SK-N-SH (cell line): Measurements from ENCODE around the gene FOXN4. TPM values are rescaled to one million over a fixed set of nuclear protein-coding genes. Genes with fewer than 3 reads are reported as not detected.

Source experiments
- CTCF ChIA-PET: fragments of 300-600, 350-600 bp; formaldehyde crosslinking; extraction: SDS; loops from one replicate; lab custom pipeline; 2021; lab: Yijun Ruan, JAX
- POLR2A ChIA-PET: fragments of 350-600 bp; sonication (Branson Sonifier 250); formaldehyde crosslinking; extraction: SDS; loops from one replicate; lab custom pipeline; 2020; ENCODE audit warnings: antibody characterized with exemption, inconsistent platforms; lab: Yijun Ruan, JAX
- DNase-seq: peaks from one replicate; pipeline ENCODE4 v3.0.0; 2012
- H2AFZ ChIP-seq: fragments of 200-600 bp; sonication (generic); 2 replicates; pipeline ENCODE4 v1.8.1; 2016; ENCODE audit warnings: antibody characterized with exemption, mild to moderate bottlenecking, low read depth
- H3F3A ChIP-seq: fragments of 200-600 bp; sonication (generic); replicated peaks from 2 replicates; pipeline ENCODE3; 2016; ENCODE audit warnings: antibody characterized with exemption, mild to moderate bottlenecking; ENCODE audit not compliant: insufficient read depth
- H3K27ac ChIP-seq, 2 experiments: fragments of 200-500 bp in 1 of 2; fragments of 200-600 bp in 1 of 2; sonication (Bioruptor generic) in 1 of 2; sonication (generic), shearing (Covaris generic) in 1 of 2; 2 replicates each; pipeline versions ENCODE4 v1.5.1 to v1.6.1; 2014 to 2016; ENCODE audit warnings: low read depth in 2 of 2, inconsistent platforms in 1 of 2, low read length in 1 of 2, mild to moderate bottlenecking in 1 of 2, mixed read lengths in 1 of 2
- H3K27me3 ChIP-seq: fragments of 200-600 bp; sonication (generic), shearing (Covaris generic); 2 replicates; pipeline ENCODE4 v1.6.1; 2016; ENCODE audit warnings: mixed run types; ENCODE audit not compliant: insufficient read depth
- H3K36me3 ChIP-seq, 2 experiments: fragments of 200-500 bp in 1 of 2; fragments of 200-600 bp in 1 of 2; sonication (Bioruptor generic) in 1 of 2; sonication (generic) in 1 of 2; replicated peaks in 1 of 2; 2 replicates each; pipeline versions ENCODE3 to v1.5.1; 2014 to 2016; ENCODE audit warnings: low read length in 1 of 2, mild to moderate bottlenecking in 1 of 2; ENCODE audit not compliant: insufficient read depth in 2 of 2, control insufficient read depth in 1 of 2
- H3K4me1 ChIP-seq, 2 experiments: fragments of 200-500 bp in 1 of 2; fragments of 200-600 bp in 1 of 2; sonication (Bioruptor generic) in 1 of 2; sonication (generic), shearing (Covaris generic) in 1 of 2; 2 replicates each; pipeline versions ENCODE4 v1.5.1 to v1.6.1; 2014 to 2016; ENCODE audit warnings: low read depth in 1 of 2, low read length in 1 of 2, mixed run types in 1 of 2; ENCODE audit not compliant: insufficient read depth in 2 of 2, control insufficient read depth in 1 of 2
- H3K4me2 ChIP-seq: fragments of 200-600 bp; sonication (generic), shearing (Covaris generic); 2 replicates; pipeline ENCODE4 v1.6.1; 2017; ENCODE audit warnings: mixed run types
- H3K4me3 ChIP-seq, 2 experiments: fragments of 200-500 bp in 1 of 2; fragments of 200-600 bp in 1 of 2; sonication (Bioruptor generic) in 1 of 2; sonication (generic), shearing (Covaris generic) in 1 of 2; 2 replicates each; pipeline versions ENCODE4 v1.5.1 to v1.8.1; 2014 to 2016; ENCODE audit warnings: low read depth in 2 of 2, inconsistent platforms in 1 of 2, low read length in 1 of 2, mild to moderate bottlenecking in 1 of 2, mixed read lengths in 1 of 2, moderate library complexity in 1 of 2
- H3K79me2 ChIP-seq: fragments of 200-600 bp; sonication (generic); 2 replicates; pipeline ENCODE4 v1.8.1; 2017; ENCODE audit warnings: mild to moderate bottlenecking; ENCODE audit not compliant: insufficient read depth
- H3K9ac ChIP-seq: fragments of 200-600 bp; sonication (generic); 2 replicates; pipeline ENCODE4 v1.6.1; 2017; ENCODE audit warnings: mixed run types
- H3K9me2 ChIP-seq: fragments of 200-600 bp; sonication (generic); 2 replicates; pipeline ENCODE4 v1.6.1; 2017; ENCODE audit warnings: mixed run types
- H3K9me3 ChIP-seq: fragments of 200-600 bp; sonication (generic); 2 replicates; pipeline ENCODE4 v1.6.1; 2017; ENCODE audit warnings: mixed run types, mild to moderate bottlenecking, moderate library complexity
- H4K20me1 ChIP-seq: fragments of 200-600 bp; sonication (generic); 2 replicates; pipeline ENCODE4 v1.6.1; 2017; ENCODE audit warnings: mild to moderate bottlenecking, mixed run types; ENCODE audit not compliant: insufficient read depth
- CHD2 ChIP-seq: fragments of 150-350 bp; IDR thresholded peaks from 2 replicates; pipeline ENCODE4 v1.6.1; 2018; ENCODE audit warnings: low read length; ENCODE audit not compliant: partially characterized antibody
- EZH2phosphoT487 ChIP-seq: fragments of 200-600 bp; sonication (generic); IDR thresholded peaks from 2 replicates; pipeline ENCODE4 v1.6.1; 2017; ENCODE audit warnings: low read depth, mixed run types, mild to moderate bottlenecking, antibody characterized with exemption, moderate library complexity, borderline replicate concordance
- FOXM1 ChIP-seq: IDR thresholded peaks from 2 replicates; pipeline ENCODE4 v1.4.0; 2012; ENCODE audit warnings: low read depth, mild to moderate bottlenecking
- GATA2 ChIP-seq: sonication (generic); formaldehyde crosslinking; IDR thresholded peaks from 2 replicates; pipeline ENCODE4 v1.5.0; 2020; ENCODE audit warnings: mild to moderate bottlenecking, missing genetic modification reagents
- JUND ChIP-seq: IDR thresholded peaks from 2 replicates; pipeline ENCODE4 v1.4.0; 2012
- MEF2A ChIP-seq: IDR thresholded peaks from 2 replicates; pipeline ENCODE4 v1.4.0; 2012; ENCODE audit warnings: low read depth, borderline replicate concordance
- MXI1 ChIP-seq: IDR thresholded peaks from 2 replicates; pipeline ENCODE4 v1.6.1; 2012; ENCODE audit warnings: mild to moderate bottlenecking, low read depth, low read length, improper control_type of control experiment
- NFIC ChIP-seq: IDR thresholded peaks from 2 replicates; pipeline ENCODE4 v1.4.0; 2012; ENCODE audit warnings: borderline replicate concordance
- POLR2AphosphoS5 ChIP-seq: IDR thresholded peaks from 2 replicates; pipeline ENCODE4 v1.6.1; 2012; ENCODE audit warnings: low read depth, low read length
- RFX5 ChIP-seq: IDR thresholded peaks from 2 replicates; pipeline ENCODE4 v1.6.1; 2012; ENCODE audit warnings: mild to moderate bottlenecking, improper control_type of control experiment, low read length
- RXRA ChIP-seq: IDR thresholded peaks from 2 replicates; pipeline ENCODE4 v1.4.0; 2012; ENCODE audit warnings: low read depth, mild to moderate bottlenecking, borderline replicate concordance
- TCF12 ChIP-seq: IDR thresholded peaks from 2 replicates; pipeline ENCODE4 v1.4.0; 2012
- TEAD4 ChIP-seq: IDR thresholded peaks from 2 replicates; pipeline ENCODE4 v1.4.0; 2012; ENCODE audit warnings: mild to moderate bottlenecking, borderline replicate concordance; ENCODE audit not compliant: insufficient read depth
- WGBS: methylation state at CpG from one replicate; pipeline ENCODE4 v1.1.6; 2017; ENCODE audit warnings: low lambda C conversion rate; 5-methylcytosine and 5-hydroxymethylcytosine counted together
- polyA plus RNA-seq, 3 experiments: library from polyadenylated mRNA; depleted of rRNA; stranded (reverse); fragments of >200 nt; gene quantifications; 2 replicates each; pipeline ENCODE4 v1.2.3, GENCODE V29; 2012
- TF ChIP-seq, protein P1 (sequence below): IDR thresholded peaks from 2 replicates; pipeline ENCODE4 v1.4.0; 2012; ENCODE audit warnings: low read depth, borderline replicate concordance
- TF ChIP-seq, protein P2 (sequence below): fragments of 200-600 bp; sonication (generic); IDR thresholded peaks from 2 replicates; pipeline ENCODE4 v1.6.1; 2017; ENCODE audit warnings: antibody characterized with exemption, mild to moderate bottlenecking, moderate library complexity
- TF ChIP-seq, protein P3 (sequence below): IDR thresholded peaks from 2 replicates; pipeline ENCODE4; 2012
- TF ChIP-seq, protein P4 (sequence below): IDR thresholded peaks from 2 replicates; pipeline ENCODE4 v1.4.0; 2012; ENCODE audit warnings: low read depth, borderline replicate concordance

Gene FOXN4
- polyA plus RNA-seq, 1 of the 3 experiments (the other 2 are of a cell fraction): 0.10 TPM

DNA sequence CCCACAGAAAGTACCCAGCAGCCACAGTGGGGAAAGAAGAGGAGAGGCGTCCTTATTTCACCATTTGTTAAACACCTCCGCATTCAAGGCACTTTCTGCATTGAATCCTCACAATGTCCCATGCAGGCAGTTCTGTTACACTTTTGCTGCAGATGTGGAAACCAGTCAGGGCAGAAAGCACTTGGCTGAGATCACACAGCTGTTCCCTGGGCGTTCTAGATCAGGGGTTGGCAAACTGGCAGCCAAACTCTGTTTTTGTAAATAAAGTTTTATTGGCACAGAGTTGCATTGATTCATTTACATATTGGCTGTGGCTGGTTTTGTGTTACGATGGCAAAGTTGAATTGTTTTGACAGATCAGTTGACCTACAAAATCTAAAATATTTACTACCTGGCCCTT, 20.1 kb downstream of the FOXN4 start:
- H3K27me3 ChIP-seq: no peaks in the 10 kb centered on the region
- H3K27ac ChIP-seq: no peak overlapping the region
- TF ChIP-seq EZH2phosphoT487 (no peak), MXI1 (no peak), JUND (no peak), NFIC (no peak), TEAD4 (no peak), POLR2AphosphoS5 (no peak), RFX5 (no peak), FOXM1 (no peak), TCF12 (no peak), CHD2 (no peak), GATA2 (CRISPR knock-in tag) (no peak), MEF2A (no peak), RXRA (no peak)
- TF ChIP-seq, protein P1, sequence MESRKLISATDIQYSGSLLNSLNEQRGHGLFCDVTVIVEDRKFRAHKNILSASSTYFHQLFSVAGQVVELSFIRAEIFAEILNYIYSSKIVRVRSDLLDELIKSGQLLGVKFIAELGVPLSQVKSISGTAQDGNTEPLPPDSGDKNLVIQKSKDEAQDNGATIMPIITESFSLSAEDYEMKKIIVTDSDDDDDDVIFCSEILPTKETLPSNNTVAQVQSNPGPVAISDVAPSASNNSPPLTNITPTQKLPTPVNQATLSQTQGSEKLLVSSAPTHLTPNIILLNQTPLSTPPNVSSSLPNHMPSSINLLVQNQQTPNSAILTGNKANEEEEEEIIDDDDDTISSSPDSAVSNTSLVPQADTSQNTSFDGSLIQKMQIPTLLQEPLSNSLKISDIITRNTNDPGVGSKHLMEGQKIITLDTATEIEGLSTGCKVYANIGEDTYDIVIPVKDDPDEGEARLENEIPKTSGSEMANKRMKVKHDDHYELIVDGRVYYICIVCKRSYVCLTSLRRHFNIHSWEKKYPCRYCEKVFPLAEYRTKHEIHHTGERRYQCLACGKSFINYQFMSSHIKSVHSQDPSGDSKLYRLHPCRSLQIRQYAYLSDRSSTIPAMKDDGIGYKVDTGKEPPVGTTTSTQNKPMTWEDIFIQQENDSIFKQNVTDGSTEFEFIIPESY: no peak
- TF ChIP-seq, protein P2, sequence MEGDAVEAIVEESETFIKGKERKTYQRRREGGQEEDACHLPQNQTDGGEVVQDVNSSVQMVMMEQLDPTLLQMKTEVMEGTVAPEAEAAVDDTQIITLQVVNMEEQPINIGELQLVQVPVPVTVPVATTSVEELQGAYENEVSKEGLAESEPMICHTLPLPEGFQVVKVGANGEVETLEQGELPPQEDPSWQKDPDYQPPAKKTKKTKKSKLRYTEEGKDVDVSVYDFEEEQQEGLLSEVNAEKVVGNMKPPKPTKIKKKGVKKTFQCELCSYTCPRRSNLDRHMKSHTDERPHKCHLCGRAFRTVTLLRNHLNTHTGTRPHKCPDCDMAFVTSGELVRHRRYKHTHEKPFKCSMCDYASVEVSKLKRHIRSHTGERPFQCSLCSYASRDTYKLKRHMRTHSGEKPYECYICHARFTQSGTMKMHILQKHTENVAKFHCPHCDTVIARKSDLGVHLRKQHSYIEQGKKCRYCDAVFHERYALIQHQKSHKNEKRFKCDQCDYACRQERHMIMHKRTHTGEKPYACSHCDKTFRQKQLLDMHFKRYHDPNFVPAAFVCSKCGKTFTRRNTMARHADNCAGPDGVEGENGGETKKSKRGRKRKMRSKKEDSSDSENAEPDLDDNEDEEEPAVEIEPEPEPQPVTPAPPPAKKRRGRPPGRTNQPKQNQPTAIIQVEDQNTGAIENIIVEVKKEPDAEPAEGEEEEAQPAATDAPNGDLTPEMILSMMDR: no peak
- TF ChIP-seq, protein P3, sequence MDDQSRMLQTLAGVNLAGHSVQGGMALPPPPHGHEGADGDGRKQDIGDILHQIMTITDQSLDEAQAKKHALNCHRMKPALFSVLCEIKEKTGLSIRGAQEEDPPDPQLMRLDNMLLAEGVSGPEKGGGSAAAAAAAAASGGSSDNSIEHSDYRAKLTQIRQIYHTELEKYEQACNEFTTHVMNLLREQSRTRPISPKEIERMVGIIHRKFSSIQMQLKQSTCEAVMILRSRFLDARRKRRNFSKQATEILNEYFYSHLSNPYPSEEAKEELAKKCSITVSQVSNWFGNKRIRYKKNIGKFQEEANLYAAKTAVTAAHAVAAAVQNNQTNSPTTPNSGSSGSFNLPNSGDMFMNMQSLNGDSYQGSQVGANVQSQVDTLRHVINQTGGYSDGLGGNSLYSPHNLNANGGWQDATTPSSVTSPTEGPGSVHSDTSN: no peak
- TF ChIP-seq, protein P4, sequence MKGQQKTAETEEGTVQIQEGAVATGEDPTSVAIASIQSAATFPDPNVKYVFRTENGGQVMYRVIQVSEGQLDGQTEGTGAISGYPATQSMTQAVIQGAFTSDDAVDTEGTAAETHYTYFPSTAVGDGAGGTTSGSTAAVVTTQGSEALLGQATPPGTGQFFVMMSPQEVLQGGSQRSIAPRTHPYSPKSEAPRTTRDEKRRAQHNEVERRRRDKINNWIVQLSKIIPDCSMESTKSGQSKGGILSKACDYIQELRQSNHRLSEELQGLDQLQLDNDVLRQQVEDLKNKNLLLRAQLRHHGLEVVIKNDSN: no peak
- H2AFZ ChIP-seq: no peak overlapping the region
- H3F3A ChIP-seq: no peaks in the 10 kb centered on the region
- DNase-seq: no peak
- no peak overlapping the region for H3K4me3 ChIP-seq
- H3K4me1 ChIP-seq: peaks cover 0 to 22% of the 10 kb centered on the region in 2 experiments; a peak in 1 of 4 replicates
- H3K79me2 ChIP-seq: no peaks in the 10 kb centered on the region
- no peak overlapping the region for H3K4me2 ChIP-seq
- H3K9ac ChIP-seq: no peak overlapping the region
- H4K20me1 ChIP-seq: no peaks in the 10 kb centered on the region
- ChIA-PET POLR2A (no interaction called here), CTCF (no interaction called here)
- no peaks in the 10 kb centered on the region for H3K9me2 ChIP-seq
- no peaks in the 10 kb centered on the region for H3K36me3 ChIP-seq
- 42% methylated on average over 4 of the region's 4 CpGs for WGBS
- H3K9me3 ChIP-seq: no peaks in the 10 kb centered on the region
